Thyroid gland (tissue), 4 donors: Measurements from ENCODE around the gene FBXO24. TPM values are rescaled to one million over a fixed set of nuclear protein-coding genes. Genes with fewer than 3 reads are reported as not detected.

Experiments used
- DNase-seq, 2 donors: peaks; one replicate each; pipeline ENCODE4 v3.0.0-alpha.2; 2019
- H3K27ac ChIP-seq, 3 donors: fragments of 200-600 bp; sonication (generic); 1 replicate in 2 of 3; 2 replicates in 1 of 3; pipeline ENCODE4 v1.5.1; 2016 to 2019; ENCODE audit warnings: mild to moderate bottlenecking in 1 of 3, moderate library complexity in 1 of 3
- H3K27me3 ChIP-seq: fragments of 200-600 bp; sonication (generic); one replicate; pipeline ENCODE4 v1.5.1; 2019
- H3K36me3 ChIP-seq, 2 donors: fragments of 200-600 bp; sonication (generic); one replicate each; pipeline ENCODE4 v1.5.1; 2016 to 2019
- H3K4me1 ChIP-seq, 2 donors: fragments of 200-600 bp; sonication (generic); one replicate each; pipeline ENCODE4 v1.5.1; 2017 to 2019
- H3K4me3 ChIP-seq, 3 donors: fragments of 200-600 bp; sonication (generic); replicated peaks in 1 of 3; 1 replicate in 2 of 3; 2 replicates in 1 of 3; pipeline ENCODE4 v1.5.1; 2016; ENCODE audit warnings: mild to moderate bottlenecking in 1 of 3
- H3K9me3 ChIP-seq: fragments of 200-600 bp; sonication (generic); one replicate; pipeline ENCODE4 v1.5.1; 2017
- POLR2A ChIP-seq, 2 donors: fragments of 450-650 bp; IDR thresholded peaks; one replicate each; pipeline ENCODE4 v1.6.1; 2017; ENCODE audit warnings: antibody characterized with exemption in 2 of 2, mild to moderate bottlenecking in 2 of 2, moderate library complexity in 1 of 2
- WGBS, 2 donors: methylation state at CpG; one replicate each; pipeline ENCODE4 v1.1.5; 2017; 5-methylcytosine and 5-hydroxymethylcytosine counted together
- intact Hi-C: fragments of 100-400 bp; cut with DNase I; formaldehyde crosslinking; loops from one replicate; pipeline ENCODE4 v1.15.1; 2023
- total RNA-seq, 4 donors: library from RNA; depleted of rRNA; stranded (reverse); fragments of >200 nt; gene quantifications; one replicate each; pipeline ENCODE4 v1.2.3, GENCODE V29; 2016
- TF ChIP-seq, protein P1 (sequence below), 6 experiments: fragments of 200-600 bp in 3 of 6; fragments of 450-650 bp in 3 of 6; sonication (generic) in 3 of 6; IDR thresholded peaks; one replicate each; pipeline ENCODE4 v1.5.1; 2016 to 2019; ENCODE audit warnings: antibody characterized with exemption in 6 of 6, mild to moderate bottlenecking in 2 of 6, inconsistent platforms in 1 of 6, moderate library complexity in 1 of 6

Gene FBXO24
- total RNA-seq, 4 donors from 2014 or later: 0.13 to 0.88 (median 0.50) TPM

DNA sequence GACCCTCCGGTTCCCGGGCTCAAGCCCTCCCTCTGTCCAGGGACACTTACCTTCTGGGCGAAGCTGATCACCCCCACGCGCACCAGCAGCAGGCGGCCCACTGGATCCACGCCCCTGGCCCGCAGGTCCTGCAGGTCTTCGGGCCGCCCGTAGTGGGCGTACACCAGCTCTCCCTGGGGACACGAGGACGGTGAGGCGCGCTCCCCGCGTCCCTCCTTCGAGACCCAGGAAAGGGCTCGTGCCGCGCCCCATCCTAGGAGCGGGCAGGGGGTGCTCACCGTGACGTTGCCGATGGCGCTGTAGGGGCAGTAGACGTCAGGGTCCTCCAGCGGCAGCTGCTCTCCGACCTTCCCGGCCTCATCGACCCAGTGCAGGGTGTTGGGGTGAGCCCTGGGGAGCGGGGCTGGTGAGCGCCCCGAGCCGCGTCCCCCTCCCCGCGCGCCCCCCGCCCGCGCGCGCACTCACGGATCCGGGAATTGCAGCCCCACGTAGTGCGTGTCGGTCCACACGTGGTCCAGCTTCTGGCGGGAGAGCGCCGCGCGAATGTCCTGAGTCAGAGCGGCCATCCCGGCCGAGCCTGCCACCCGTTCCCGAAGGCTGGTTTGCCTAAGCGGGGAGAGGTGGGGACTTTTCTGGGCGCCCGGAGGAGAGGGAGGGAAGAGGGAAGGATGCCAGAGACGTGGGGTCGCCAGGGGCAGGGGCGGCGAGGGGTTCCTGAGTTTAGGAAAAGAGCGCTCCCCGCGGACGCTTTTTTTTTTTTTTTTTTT is 47.0 kb downstream of the FBXO24 start:
- peak; percentile 23 to 29 for DNase-seq
- Histone ChIP-seq H3K27ac (no peak overlapping the region), H3K9me3 (no peaks in the 10 kb centered on the region)

DNA sequence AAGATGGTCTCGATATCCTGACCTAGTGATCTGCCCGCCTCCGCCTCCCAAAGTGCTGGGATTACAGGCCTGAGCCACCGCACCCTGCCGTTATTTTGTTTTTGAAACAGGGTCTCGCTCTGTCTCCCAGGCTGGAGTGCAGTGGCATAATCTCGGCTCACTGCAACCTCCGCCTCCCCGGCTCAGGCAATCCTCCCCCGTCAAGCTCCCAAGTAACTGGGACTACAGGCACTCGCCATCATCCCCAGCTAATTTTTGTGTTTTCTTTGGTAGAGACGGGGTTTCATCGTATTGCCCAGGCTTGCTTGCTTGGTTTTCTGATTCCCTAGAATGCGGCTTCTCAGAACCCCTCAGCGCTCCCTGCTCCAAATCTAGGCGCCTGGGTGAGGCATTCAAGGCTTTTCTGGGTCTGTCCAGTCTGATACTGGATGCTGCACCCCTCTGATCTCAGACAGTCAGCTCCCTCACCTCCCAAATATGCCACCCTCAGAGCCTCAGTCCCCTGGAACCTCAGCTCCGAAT is 53.9 kb downstream of the FBXO24 start:
- Histone ChIP-seq H3K4me1 (no peaks in the 10 kb centered on the region), H3K27ac (no peak overlapping the region), H3K4me3 (no peak overlapping the region), H3K36me3 (no peaks in the 10 kb centered on the region), H3K27me3 (no peaks in the 10 kb centered on the region), H3K9me3 (no peaks in the 10 kb centered on the region)
- no peak for DNase-seq
- intact Hi-C loops: no loop called here
- TF ChIP-seq, protein P1, sequence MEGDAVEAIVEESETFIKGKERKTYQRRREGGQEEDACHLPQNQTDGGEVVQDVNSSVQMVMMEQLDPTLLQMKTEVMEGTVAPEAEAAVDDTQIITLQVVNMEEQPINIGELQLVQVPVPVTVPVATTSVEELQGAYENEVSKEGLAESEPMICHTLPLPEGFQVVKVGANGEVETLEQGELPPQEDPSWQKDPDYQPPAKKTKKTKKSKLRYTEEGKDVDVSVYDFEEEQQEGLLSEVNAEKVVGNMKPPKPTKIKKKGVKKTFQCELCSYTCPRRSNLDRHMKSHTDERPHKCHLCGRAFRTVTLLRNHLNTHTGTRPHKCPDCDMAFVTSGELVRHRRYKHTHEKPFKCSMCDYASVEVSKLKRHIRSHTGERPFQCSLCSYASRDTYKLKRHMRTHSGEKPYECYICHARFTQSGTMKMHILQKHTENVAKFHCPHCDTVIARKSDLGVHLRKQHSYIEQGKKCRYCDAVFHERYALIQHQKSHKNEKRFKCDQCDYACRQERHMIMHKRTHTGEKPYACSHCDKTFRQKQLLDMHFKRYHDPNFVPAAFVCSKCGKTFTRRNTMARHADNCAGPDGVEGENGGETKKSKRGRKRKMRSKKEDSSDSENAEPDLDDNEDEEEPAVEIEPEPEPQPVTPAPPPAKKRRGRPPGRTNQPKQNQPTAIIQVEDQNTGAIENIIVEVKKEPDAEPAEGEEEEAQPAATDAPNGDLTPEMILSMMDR (IDR thresholded peaks at IDR 0.05): no peak
- TF ChIP-seq POLR2A (IDR thresholded peaks at IDR 0.05): no peak
- WGBS, 2 donors: 76% methylated on average over 17 of the region's 17 CpGs

More for the DNA sequence above, 47.0 kb downstream of the FBXO24 start:
- no peaks in the 10 kb centered on the region for H3K36me3 ChIP-seq
- intact Hi-C loops: no loop called here
- WGBS, 2 donors: 5 to 8% methylated on average over 24 to 28 of the region's 72 CpGs
- TF ChIP-seq, protein P1 (IDR thresholded peaks at IDR 0.05): peak in 1 of 6 experiments; percentile 22
- TF ChIP-seq POLR2A (IDR thresholded peaks at IDR 0.05): no peak
- H3K27me3 ChIP-seq: peaks cover 7% of the 10 kb centered on the region
- H3K4me3 ChIP-seq: peak overlapping the region in 1 of 3 donors; percentile 36
- H3K4me1 ChIP-seq: peaks cover 6 to 8% of the 10 kb centered on the region in 2 donors

DNA sequence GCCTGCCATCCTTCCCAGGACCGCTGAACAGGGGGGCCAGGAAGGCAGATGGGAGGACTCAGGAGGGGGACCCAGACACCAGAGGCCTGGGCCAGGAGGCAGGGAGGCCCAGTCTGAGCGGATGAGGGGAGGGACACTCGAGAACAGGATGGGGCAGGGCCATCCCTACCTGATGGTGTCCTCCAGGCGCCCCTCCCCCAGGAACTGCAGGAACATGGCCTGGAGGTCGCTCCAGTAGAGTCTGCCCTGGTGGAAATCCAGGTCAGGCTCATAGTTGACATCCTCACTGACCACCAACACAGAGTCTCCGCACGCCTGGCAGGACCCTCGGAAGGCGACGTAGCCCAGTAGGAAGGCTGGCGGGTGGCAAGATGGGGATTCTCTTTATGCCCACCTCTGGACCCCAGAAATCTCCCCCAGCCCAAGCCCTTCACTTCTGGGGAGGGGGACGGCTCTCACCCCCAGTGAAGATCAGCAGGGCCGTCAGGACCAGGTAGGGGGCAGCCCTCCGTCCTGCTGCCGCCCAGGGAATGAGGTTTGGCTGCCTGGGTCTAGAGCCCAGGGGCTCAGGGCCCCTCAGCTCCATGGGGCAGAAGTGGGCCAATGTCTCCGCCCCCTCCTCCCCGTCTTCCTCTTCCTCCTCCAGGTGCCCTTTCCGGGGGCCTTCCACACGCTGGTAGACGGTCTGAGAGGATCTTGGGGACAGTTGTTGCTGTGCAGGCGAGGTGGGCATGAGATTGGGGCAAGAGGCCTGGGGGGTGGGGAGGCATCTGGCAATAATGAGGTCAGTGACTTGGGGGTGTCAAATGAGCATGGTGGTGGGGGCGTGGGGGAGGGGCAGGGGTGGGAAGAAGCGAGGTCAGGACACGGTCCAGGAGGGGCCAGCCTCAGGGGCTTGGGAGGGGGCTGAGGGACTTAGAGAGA is 54.7 kb downstream of the FBXO24 start:
- no peaks in the 10 kb centered on the region for H3K4me1 ChIP-seq
- TF ChIP-seq POLR2A (IDR thresholded peaks at IDR 0.05): no peak
- TF ChIP-seq, protein P1 (IDR thresholded peaks at IDR 0.05): no peak
- H3K9me3 ChIP-seq: no peaks in the 10 kb centered on the region
- H3K27ac ChIP-seq: no peak overlapping the region
- no peaks in the 10 kb centered on the region for H3K27me3 ChIP-seq
- intact Hi-C loops: no loop called here
- no peaks in the 10 kb centered on the region for H3K36me3 ChIP-seq
- DNase-seq: no peak
- H3K4me3 ChIP-seq: no peak overlapping the region
- 69 to 70% methylated on average over 17 to 19 of the region's 24 CpGs for WGBS, 2 donors

DNA sequence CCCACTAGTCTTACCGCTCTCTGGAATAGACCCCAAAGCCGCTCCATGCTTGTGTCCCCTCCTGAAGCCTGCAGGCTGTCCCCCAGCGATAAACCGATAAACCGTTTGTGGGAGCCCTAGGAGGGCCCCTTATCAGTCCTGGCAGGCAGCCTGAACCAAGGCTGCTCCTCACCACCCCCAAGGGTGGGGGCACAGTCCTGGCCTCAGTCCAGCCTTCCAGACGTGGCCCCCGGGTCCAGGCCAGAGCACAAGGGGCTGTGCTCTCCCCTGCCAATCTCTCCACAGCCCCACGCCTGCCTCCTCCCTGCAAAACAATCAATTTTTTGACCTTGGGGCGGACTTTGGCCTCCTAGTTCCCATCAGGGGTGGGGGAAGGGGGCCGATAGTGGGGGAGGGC is 55.3 kb downstream of the FBXO24 start, which contains the start of gene TFR2:
Gene TFR2 (minus strand): TSS at position 90 of the 397 bp plus-strand sequence. CDS start 43 bp downstream, at position 47.
- no peak within 1 kb of the TSS for H3K4me3 ChIP-seq
- DNase-seq: no peak
- H3K36me3 ChIP-seq: no peaks in the 10 kb centered on the region
- no peaks in the 10 kb centered on the region for H3K9me3 ChIP-seq
- no peaks in the 10 kb centered on the region for H3K27me3 ChIP-seq
- 56 to 60% methylated on average over 10 of the region's 10 CpGs for WGBS, 2 donors
- TF ChIP-seq, protein P1 (IDR thresholded peaks at IDR 0.05): no peak
- no peak for TF ChIP-seq POLR2A (IDR thresholded peaks at IDR 0.05)
- no peaks in the 10 kb centered on the region for H3K4me1 ChIP-seq
- intact Hi-C loops: no loop called here
- H3K27ac ChIP-seq: no peak within 1 kb of the TSS
